ENCODE measurements around the gene SPRYD3.

The SPRYD3 gene

GRCh38 chr12:53091756-53092155 lies 12.6 kb upstream of the SPRYD3 start:
- Histone ChIP-seq H3K27me3 (ENCODE audit: control insufficient read depth, insufficient read depth, low read length) (peaks cover 25% of the 10 kb centered on the region), H3K4me3 (ENCODE audit: low read depth, low read length) (no peak overlapping the region), H3K9me3 (ENCODE audit: control insufficient read depth, insufficient read depth, low read length) (no peaks in the 10 kb centered on the region), H3K9ac (ENCODE audit: low read depth, low read length) (no peak overlapping the region), H3K36me3 (ENCODE audit: control insufficient read depth, insufficient read depth, low read length) (no peaks in the 10 kb centered on the region), H3K4me1 (ENCODE audit: control insufficient read depth, insufficient read depth, low read length) (peaks cover 7% of the 10 kb centered on the region)

GRCh38 chr12:53090554-53090953 lies 11.4 kb upstream of the SPRYD3 start:
- no peaks in the 10 kb centered on the region for H3K36me3 ChIP-seq (ENCODE audit: control insufficient read depth, insufficient read depth, low read length)
- H3K9me3 ChIP-seq (ENCODE audit: control insufficient read depth, insufficient read depth, low read length), result no peaks in the 10 kb centered on the region
- peaks cover 14% of the 10 kb centered on the region for H3K27me3 ChIP-seq (ENCODE audit: control insufficient read depth, insufficient read depth, low read length)
- peaks cover 4% of the 10 kb centered on the region for H3K4me1 ChIP-seq (ENCODE audit: control insufficient read depth, insufficient read depth, low read length)
- no peak overlapping the region for H3K4me3 ChIP-seq (ENCODE audit: low read depth, low read length)
- H3K9ac ChIP-seq (ENCODE audit: low read depth, low read length), result no peak overlapping the region

- Histone ChIP-seq H3K36me3 (ENCODE audit: control insufficient read depth, insufficient read depth, low read length) (no peaks in the 10 kb centered on the region), H3K4me1 (ENCODE audit: control insufficient read depth, insufficient read depth, low read length) (peaks cover 4% of the 10 kb centered on the region), H3K9ac (ENCODE audit: low read depth, low read length) (no peak overlapping the region)
Observed at GRCh38 chr12:53090105-53090504, 10.9 kb upstream of the SPRYD3 start.

GRCh38 chr12:53086361-53086760 lies 7.2 kb upstream of the SPRYD3 start:
- Histone ChIP-seq H3K4me3 (ENCODE audit: low read depth, low read length) (no peak overlapping the region), H3K27me3 (ENCODE audit: control insufficient read depth, insufficient read depth, low read length) (peaks cover 5% of the 10 kb centered on the region), H3K9ac (ENCODE audit: low read depth, low read length) (no peak overlapping the region), H3K36me3 (ENCODE audit: control insufficient read depth, insufficient read depth, low read length) (no peaks in the 10 kb centered on the region), H3K4me1 (ENCODE audit: control insufficient read depth, insufficient read depth, low read length) (no peaks in the 10 kb centered on the region), H3K9me3 (ENCODE audit: control insufficient read depth, insufficient read depth, low read length) (no peaks in the 10 kb centered on the region)

More at GRCh38 chr12:53090105-53090504, 10.9 kb upstream of the SPRYD3 start:
- Histone ChIP-seq H3K9me3 (ENCODE audit: control insufficient read depth, insufficient read depth, low read length) (no peaks in the 10 kb centered on the region), H3K4me3 (ENCODE audit: low read depth, low read length) (no peak overlapping the region), H3K27me3 (ENCODE audit: control insufficient read depth, insufficient read depth, low read length) (peaks cover 14% of the 10 kb centered on the region)

GRCh38 chr12:53082637-53083175 lies 3.5 kb upstream of the SPRYD3 start:
- Histone ChIP-seq H3K4me3 (ENCODE audit: low read depth, low read length) (no peak overlapping the region), H3K36me3 (ENCODE audit: control insufficient read depth, insufficient read depth, low read length) (no peaks in the 10 kb centered on the region), H3K4me1 (ENCODE audit: control insufficient read depth, insufficient read depth, low read length) (no peaks in the 10 kb centered on the region), H3K27me3 (ENCODE audit: control insufficient read depth, insufficient read depth, low read length) (peaks cover 13% of the 10 kb centered on the region), H3K9ac (ENCODE audit: low read depth, low read length) (no peak overlapping the region), H3K9me3 (ENCODE audit: control insufficient read depth, insufficient read depth, low read length) (no peaks in the 10 kb centered on the region)

GRCh38 chr12:53078425-53079225 lies 565 bp downstream of the SPRYD3 start:
- Histone ChIP-seq H3K36me3 (ENCODE audit: control insufficient read depth, insufficient read depth, low read length) (peaks cover 2% of the 10 kb centered on the region), H3K9me3 (ENCODE audit: control insufficient read depth, insufficient read depth, low read length) (no peaks in the 10 kb centered on the region), H3K4me1 (ENCODE audit: control insufficient read depth, insufficient read depth, low read length) (no peaks in the 10 kb centered on the region), H3K27me3 (ENCODE audit: control insufficient read depth, insufficient read depth, low read length) (peaks cover 13% of the 10 kb centered on the region), H3K9ac (ENCODE audit: low read depth, low read length) (peak overlapping the region; percentile 63), H3K4me3 (ENCODE audit: low read depth, low read length) (peak overlapping the region; percentile 61)

GRCh38 chr12:53077030-53077429 lies 2.2 kb downstream of the SPRYD3 start:
- Histone ChIP-seq H3K4me1 (ENCODE audit: control insufficient read depth, insufficient read depth, low read length) (peaks cover 5% of the 10 kb centered on the region), H3K36me3 (ENCODE audit: control insufficient read depth, insufficient read depth, low read length) (peaks cover 2% of the 10 kb centered on the region), H3K4me3 (ENCODE audit: low read depth, low read length) (no peak overlapping the region), H3K9me3 (ENCODE audit: control insufficient read depth, insufficient read depth, low read length) (no peaks in the 10 kb centered on the region), H3K27me3 (ENCODE audit: control insufficient read depth, insufficient read depth, low read length) (peaks cover 13% of the 10 kb centered on the region), H3K9ac (ENCODE audit: low read depth, low read length) (no peak overlapping the region)

GRCh38 chr12:53076461-53076860 lies 2.7 kb downstream of the SPRYD3 start:
- H3K4me1 ChIP-seq (ENCODE audit: control insufficient read depth, insufficient read depth, low read length), result peaks cover 8% of the 10 kb centered on the region
- no peaks in the 10 kb centered on the region for H3K9me3 ChIP-seq (ENCODE audit: control insufficient read depth, insufficient read depth, low read length)
- H3K36me3 ChIP-seq (ENCODE audit: control insufficient read depth, insufficient read depth, low read length), result peaks cover 2% of the 10 kb centered on the region
- H3K9ac ChIP-seq (ENCODE audit: low read depth, low read length), result no peak overlapping the region
- H3K27me3 ChIP-seq (ENCODE audit: control insufficient read depth, insufficient read depth, low read length), result peaks cover 13% of the 10 kb centered on the region
- H3K4me3 ChIP-seq (ENCODE audit: low read depth, low read length), result no peak overlapping the region

- Histone ChIP-seq H3K9me3 (ENCODE audit: control insufficient read depth, insufficient read depth, low read length) (no peaks in the 10 kb centered on the region), H3K9ac (ENCODE audit: low read depth, low read length) (no peak overlapping the region), H3K27me3 (ENCODE audit: control insufficient read depth, insufficient read depth, low read length) (peaks cover 2% of the 10 kb centered on the region), H3K36me3 (ENCODE audit: control insufficient read depth, insufficient read depth, low read length) (peaks cover 2% of the 10 kb centered on the region), H3K4me3 (ENCODE audit: low read depth, low read length) (no peak overlapping the region), H3K4me1 (ENCODE audit: control insufficient read depth, insufficient read depth, low read length) (peaks cover 9% of the 10 kb centered on the region)
Observed at GRCh38 chr12:53074999-53075370, 4.2 kb downstream of the SPRYD3 start.

- no peak overlapping the region for H3K4me3 ChIP-seq (ENCODE audit: low read depth, low read length)
- H3K9ac ChIP-seq (ENCODE audit: low read depth, low read length), result no peak overlapping the region
- H3K36me3 ChIP-seq (ENCODE audit: control insufficient read depth, insufficient read depth, low read length), result peaks cover 2% of the 10 kb centered on the region
- H3K27me3 ChIP-seq (ENCODE audit: control insufficient read depth, insufficient read depth, low read length), result no peaks in the 10 kb centered on the region
- H3K4me1 ChIP-seq (ENCODE audit: control insufficient read depth, insufficient read depth, low read length), result peaks cover 12% of the 10 kb centered on the region
- no peaks in the 10 kb centered on the region for H3K9me3 ChIP-seq (ENCODE audit: control insufficient read depth, insufficient read depth, low read length)
Observed at GRCh38 chr12:53074283-53074998, 4.7 kb downstream of the SPRYD3 start.

GRCh38 chr12:53073881-53074280 lies 5.3 kb downstream of the SPRYD3 start:
- H3K4me1 ChIP-seq (ENCODE audit: control insufficient read depth, insufficient read depth, low read length), result peaks cover 15% of the 10 kb centered on the region
- no peak overlapping the region for H3K4me3 ChIP-seq (ENCODE audit: low read depth, low read length)
- H3K9ac ChIP-seq (ENCODE audit: low read depth, low read length), result no peak overlapping the region
- no peaks in the 10 kb centered on the region for H3K9me3 ChIP-seq (ENCODE audit: control insufficient read depth, insufficient read depth, low read length)
- no peaks in the 10 kb centered on the region for H3K27me3 ChIP-seq (ENCODE audit: control insufficient read depth, insufficient read depth, low read length)
- H3K36me3 ChIP-seq (ENCODE audit: control insufficient read depth, insufficient read depth, low read length), result peaks cover 2% of the 10 kb centered on the region
